Stomach (tissue), 4 donors: ENCODE data around the gene PARVG.

Source experiments
- EP300 ChIP-seq: sonication (generic); formaldehyde crosslinking; IDR thresholded peaks from one replicate; pipeline ENCODE4 v1.6.1; 2017; ENCODE audit warnings: antibody characterized with exemption
- POLR2A ChIP-seq, 4 donors: fragments of 450-650 bp; IDR thresholded peaks; one replicate each; pipeline ENCODE4 v1.6.1; 2016; ENCODE audit warnings: antibody characterized with exemption in 4 of 4, control low read depth in 2 of 4, mild to moderate bottlenecking in 1 of 4, moderate library complexity in 1 of 4
- POLR2AphosphoS5 ChIP-seq, 3 donors: sonication (generic); formaldehyde crosslinking; IDR thresholded peaks; one replicate each; pipeline ENCODE4 v1.6.1; 2016; ENCODE audit warnings: antibody characterized with exemption in 3 of 3
- TF ChIP-seq, protein P1 (sequence below), 7 experiments: fragments of 450-650 bp in 4 of 7; fragments of 200-600 bp in 3 of 7; sonication (generic) in 3 of 7; IDR thresholded peaks; one replicate each; pipeline ENCODE4 v1.5.1; 2016 to 2019; ENCODE audit warnings: antibody characterized with exemption in 7 of 7, control low read depth in 2 of 7, mild to moderate bottlenecking in 1 of 7

DNA sequence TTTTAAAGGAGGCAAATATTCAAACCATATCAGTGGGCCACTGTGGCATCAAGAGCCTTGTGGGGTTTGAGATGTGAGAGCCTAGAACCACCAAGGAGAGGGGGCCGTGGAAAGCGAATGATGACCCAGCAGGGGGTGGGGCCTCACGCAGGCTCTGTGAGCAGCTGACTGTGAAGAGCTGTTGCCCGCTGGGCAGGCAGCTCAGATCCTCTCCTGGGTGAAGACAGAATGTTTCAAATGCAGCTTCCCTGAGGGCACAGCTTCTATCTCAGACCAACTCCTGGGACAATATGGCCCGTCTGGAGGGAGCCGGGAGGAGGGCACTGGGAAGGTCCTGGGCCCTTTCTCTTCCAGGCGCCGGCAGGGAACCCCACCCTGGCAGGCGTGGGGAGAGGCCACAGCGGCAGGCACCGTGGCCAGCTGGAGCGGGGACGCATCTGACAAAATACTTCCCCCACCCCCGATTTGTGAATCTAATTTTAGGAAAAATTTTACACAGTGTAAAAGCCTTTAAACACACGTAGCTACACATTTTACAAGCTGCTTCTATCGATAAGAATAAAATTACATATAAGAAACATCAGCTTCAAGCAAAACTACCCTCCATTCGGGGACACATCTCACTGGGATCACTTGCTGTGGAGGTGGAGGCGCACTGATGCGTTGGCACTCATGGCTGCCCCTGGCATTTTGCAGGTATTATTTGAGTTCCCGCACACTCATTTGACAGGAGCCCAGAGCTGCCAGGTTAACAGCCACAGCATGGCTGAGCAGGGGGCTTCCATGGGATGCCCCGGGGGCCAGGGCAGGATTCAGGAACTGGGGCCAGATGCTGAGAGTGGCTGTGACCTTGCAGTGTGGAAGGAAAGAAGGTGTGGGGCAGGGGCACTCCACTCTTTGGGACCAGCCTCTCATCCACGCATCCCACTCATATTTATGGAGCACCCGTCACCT lies 40.3 kb downstream of the PARVG start:
- TF ChIP-seq, protein P1, sequence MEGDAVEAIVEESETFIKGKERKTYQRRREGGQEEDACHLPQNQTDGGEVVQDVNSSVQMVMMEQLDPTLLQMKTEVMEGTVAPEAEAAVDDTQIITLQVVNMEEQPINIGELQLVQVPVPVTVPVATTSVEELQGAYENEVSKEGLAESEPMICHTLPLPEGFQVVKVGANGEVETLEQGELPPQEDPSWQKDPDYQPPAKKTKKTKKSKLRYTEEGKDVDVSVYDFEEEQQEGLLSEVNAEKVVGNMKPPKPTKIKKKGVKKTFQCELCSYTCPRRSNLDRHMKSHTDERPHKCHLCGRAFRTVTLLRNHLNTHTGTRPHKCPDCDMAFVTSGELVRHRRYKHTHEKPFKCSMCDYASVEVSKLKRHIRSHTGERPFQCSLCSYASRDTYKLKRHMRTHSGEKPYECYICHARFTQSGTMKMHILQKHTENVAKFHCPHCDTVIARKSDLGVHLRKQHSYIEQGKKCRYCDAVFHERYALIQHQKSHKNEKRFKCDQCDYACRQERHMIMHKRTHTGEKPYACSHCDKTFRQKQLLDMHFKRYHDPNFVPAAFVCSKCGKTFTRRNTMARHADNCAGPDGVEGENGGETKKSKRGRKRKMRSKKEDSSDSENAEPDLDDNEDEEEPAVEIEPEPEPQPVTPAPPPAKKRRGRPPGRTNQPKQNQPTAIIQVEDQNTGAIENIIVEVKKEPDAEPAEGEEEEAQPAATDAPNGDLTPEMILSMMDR (IDR thresholded peaks at IDR 0.05) = no peak
- TF ChIP-seq POLR2AphosphoS5 (IDR thresholded peaks at IDR 0.05) (no peak), POLR2A (IDR thresholded peaks at IDR 0.05) (no peak), EP300 (no peak)
